ENCODE measurements around the gene TRDN.

GRCh38 chr6:123276546-123276980 is 360.2 kb downstream of the TRDN start:
- TF ChIP-seq CTCF (IDR thresholded peaks at IDR 0.05; ENCODE audit: low read depth, low read length, poor library complexity, severe bottlenecking): no peak
- no peak for TF ChIP-seq EZH2phosphoT487 (IDR thresholded peaks at IDR 0.05; ENCODE audit: borderline replicate concordance, low read length)

Data from DOHH2 (cell line).